SK-N-SH (cell line): ENCODE results near the gene SOX18. TPM values are rescaled to one million over a fixed set of nuclear protein-coding genes. Genes with fewer than 3 reads are reported as not detected.

Experiments
- CTCF ChIA-PET: fragments of 300-600, 350-600 bp; formaldehyde crosslinking; extraction: SDS; loops from one replicate; lab custom pipeline; 2021; lab: Yijun Ruan, JAX
- POLR2A ChIA-PET: fragments of 350-600 bp; sonication (Branson Sonifier 250); formaldehyde crosslinking; extraction: SDS; loops from one replicate; lab custom pipeline; 2020; ENCODE audit warnings: antibody characterized with exemption, inconsistent platforms; lab: Yijun Ruan, JAX
- DNase-seq: peaks from one replicate; pipeline ENCODE4 v3.0.0; 2012
- H2AFZ ChIP-seq: fragments of 200-600 bp; sonication (generic); 2 replicates; pipeline ENCODE4 v1.8.1; 2016; ENCODE audit warnings: antibody characterized with exemption, mild to moderate bottlenecking, low read depth
- H3F3A ChIP-seq: fragments of 200-600 bp; sonication (generic); replicated peaks from 2 replicates; pipeline ENCODE3; 2016; ENCODE audit warnings: antibody characterized with exemption, mild to moderate bottlenecking; ENCODE audit not compliant: insufficient read depth
- H3K27ac ChIP-seq, 2 experiments: fragments of 200-500 bp in 1 of 2; fragments of 200-600 bp in 1 of 2; sonication (Bioruptor generic) in 1 of 2; sonication (generic), shearing (Covaris generic) in 1 of 2; 2 replicates each; pipeline versions ENCODE4 v1.5.1 to v1.6.1; 2014 to 2016; ENCODE audit warnings: low read depth in 2 of 2, inconsistent platforms in 1 of 2, low read length in 1 of 2, mild to moderate bottlenecking in 1 of 2, mixed read lengths in 1 of 2
- H3K27me3 ChIP-seq: fragments of 200-600 bp; sonication (generic), shearing (Covaris generic); 2 replicates; pipeline ENCODE4 v1.6.1; 2016; ENCODE audit warnings: mixed run types; ENCODE audit not compliant: insufficient read depth
- H3K36me3 ChIP-seq, 2 experiments: fragments of 200-500 bp in 1 of 2; fragments of 200-600 bp in 1 of 2; sonication (Bioruptor generic) in 1 of 2; sonication (generic) in 1 of 2; replicated peaks in 1 of 2; 2 replicates each; pipeline versions ENCODE3 to v1.5.1; 2014 to 2016; ENCODE audit warnings: low read length in 1 of 2, mild to moderate bottlenecking in 1 of 2; ENCODE audit not compliant: insufficient read depth in 2 of 2, control insufficient read depth in 1 of 2
- H3K4me1 ChIP-seq, 2 experiments: fragments of 200-500 bp in 1 of 2; fragments of 200-600 bp in 1 of 2; sonication (Bioruptor generic) in 1 of 2; sonication (generic), shearing (Covaris generic) in 1 of 2; 2 replicates each; pipeline versions ENCODE4 v1.5.1 to v1.6.1; 2014 to 2016; ENCODE audit warnings: low read depth in 1 of 2, low read length in 1 of 2, mixed run types in 1 of 2; ENCODE audit not compliant: insufficient read depth in 2 of 2, control insufficient read depth in 1 of 2
- H3K4me2 ChIP-seq: fragments of 200-600 bp; sonication (generic), shearing (Covaris generic); 2 replicates; pipeline ENCODE4 v1.6.1; 2017; ENCODE audit warnings: mixed run types
- H3K4me3 ChIP-seq, 2 experiments: fragments of 200-500 bp in 1 of 2; fragments of 200-600 bp in 1 of 2; sonication (Bioruptor generic) in 1 of 2; sonication (generic), shearing (Covaris generic) in 1 of 2; 2 replicates each; pipeline versions ENCODE4 v1.5.1 to v1.8.1; 2014 to 2016; ENCODE audit warnings: low read depth in 2 of 2, inconsistent platforms in 1 of 2, low read length in 1 of 2, mild to moderate bottlenecking in 1 of 2, mixed read lengths in 1 of 2, moderate library complexity in 1 of 2
- H3K79me2 ChIP-seq: fragments of 200-600 bp; sonication (generic); 2 replicates; pipeline ENCODE4 v1.8.1; 2017; ENCODE audit warnings: mild to moderate bottlenecking; ENCODE audit not compliant: insufficient read depth
- H3K9ac ChIP-seq: fragments of 200-600 bp; sonication (generic); 2 replicates; pipeline ENCODE4 v1.6.1; 2017; ENCODE audit warnings: mixed run types
- H3K9me2 ChIP-seq: fragments of 200-600 bp; sonication (generic); 2 replicates; pipeline ENCODE4 v1.6.1; 2017; ENCODE audit warnings: mixed run types
- H3K9me3 ChIP-seq: fragments of 200-600 bp; sonication (generic); 2 replicates; pipeline ENCODE4 v1.6.1; 2017; ENCODE audit warnings: mixed run types, mild to moderate bottlenecking, moderate library complexity
- H4K20me1 ChIP-seq: fragments of 200-600 bp; sonication (generic); 2 replicates; pipeline ENCODE4 v1.6.1; 2017; ENCODE audit warnings: mild to moderate bottlenecking, mixed run types; ENCODE audit not compliant: insufficient read depth
- CHD2 ChIP-seq: fragments of 150-350 bp; IDR thresholded peaks from 2 replicates; pipeline ENCODE4 v1.6.1; 2018; ENCODE audit warnings: low read length; ENCODE audit not compliant: partially characterized antibody
- CTCF ChIP-seq: fragments of 200-600 bp; sonication (generic); IDR thresholded peaks from 2 replicates; pipeline ENCODE4 v1.6.1; 2017; ENCODE audit warnings: antibody characterized with exemption, mild to moderate bottlenecking, moderate library complexity
- ELF1 ChIP-seq: IDR thresholded peaks from 2 replicates; pipeline ENCODE4 v1.4.0; 2012
- EZH2phosphoT487 ChIP-seq: fragments of 200-600 bp; sonication (generic); IDR thresholded peaks from 2 replicates; pipeline ENCODE4 v1.6.1; 2017; ENCODE audit warnings: low read depth, mixed run types, mild to moderate bottlenecking, antibody characterized with exemption, moderate library complexity, borderline replicate concordance
- FOXJ3 ChIP-seq: sonication (generic); formaldehyde crosslinking; IDR thresholded peaks from 2 replicates; pipeline ENCODE4 v1.5.1; 2020; ENCODE audit warnings: mild to moderate bottlenecking, missing genetic modification reagents
- FOXM1 ChIP-seq: IDR thresholded peaks from 2 replicates; pipeline ENCODE4 v1.4.0; 2012; ENCODE audit warnings: low read depth, mild to moderate bottlenecking
- GATA2 ChIP-seq: sonication (generic); formaldehyde crosslinking; IDR thresholded peaks from 2 replicates; pipeline ENCODE4 v1.5.0; 2020; ENCODE audit warnings: mild to moderate bottlenecking, missing genetic modification reagents
- JUND ChIP-seq: IDR thresholded peaks from 2 replicates; pipeline ENCODE4 v1.4.0; 2012
- MEF2A ChIP-seq: IDR thresholded peaks from 2 replicates; pipeline ENCODE4 v1.4.0; 2012; ENCODE audit warnings: low read depth, borderline replicate concordance
- MXI1 ChIP-seq: IDR thresholded peaks from 2 replicates; pipeline ENCODE4 v1.6.1; 2012; ENCODE audit warnings: mild to moderate bottlenecking, low read depth, low read length, improper control_type of control experiment
- POLR2AphosphoS5 ChIP-seq: IDR thresholded peaks from 2 replicates; pipeline ENCODE4 v1.6.1; 2012; ENCODE audit warnings: low read depth, low read length
- RCOR1 ChIP-seq: fragments of 150-350 bp; IDR thresholded peaks from 2 replicates; pipeline ENCODE4 v1.6.1; 2017; ENCODE audit warnings: antibody characterized with exemption, low read length
- RFX5 ChIP-seq: IDR thresholded peaks from 2 replicates; pipeline ENCODE4 v1.6.1; 2012; ENCODE audit warnings: mild to moderate bottlenecking, improper control_type of control experiment, low read length
- RXRA ChIP-seq: IDR thresholded peaks from 2 replicates; pipeline ENCODE4 v1.4.0; 2012; ENCODE audit warnings: low read depth, mild to moderate bottlenecking, borderline replicate concordance
- SIN3A ChIP-seq: IDR thresholded peaks from 2 replicates; pipeline ENCODE4 v1.6.1; 2012; ENCODE audit warnings: low read depth, mild to moderate bottlenecking, low read length, moderate library complexity, borderline replicate concordance
- SMC3 ChIP-seq: IDR thresholded peaks from 2 replicates; pipeline ENCODE4 v1.6.1; 2012; ENCODE audit warnings: low read depth, low read length, improper control_type of control experiment
- TCF12 ChIP-seq: IDR thresholded peaks from 2 replicates; pipeline ENCODE4 v1.4.0; 2012
- WGBS: methylation state at CpG from one replicate; pipeline ENCODE4 v1.1.6; 2017; ENCODE audit warnings: low lambda C conversion rate; 5-methylcytosine and 5-hydroxymethylcytosine counted together
- polyA plus RNA-seq, 3 experiments: library from polyadenylated mRNA; depleted of rRNA; stranded (reverse); fragments of >200 nt; gene quantifications; 2 replicates each; pipeline ENCODE4 v1.2.3, GENCODE V29; 2012
- TF ChIP-seq, protein P1 (sequence below): IDR thresholded peaks from 2 replicates; pipeline ENCODE4 v1.4.0; 2012; ENCODE audit warnings: low read depth, borderline replicate concordance
- TF ChIP-seq, protein P2 (sequence below): IDR thresholded peaks from 2 replicates; pipeline ENCODE4 v1.4.0; 2012; ENCODE audit warnings: low read depth, borderline replicate concordance

The SOX18 gene
- polyA plus RNA-seq, 1 of the 3 experiments (the other 2 are of a cell fraction) = not detected

DNA sequence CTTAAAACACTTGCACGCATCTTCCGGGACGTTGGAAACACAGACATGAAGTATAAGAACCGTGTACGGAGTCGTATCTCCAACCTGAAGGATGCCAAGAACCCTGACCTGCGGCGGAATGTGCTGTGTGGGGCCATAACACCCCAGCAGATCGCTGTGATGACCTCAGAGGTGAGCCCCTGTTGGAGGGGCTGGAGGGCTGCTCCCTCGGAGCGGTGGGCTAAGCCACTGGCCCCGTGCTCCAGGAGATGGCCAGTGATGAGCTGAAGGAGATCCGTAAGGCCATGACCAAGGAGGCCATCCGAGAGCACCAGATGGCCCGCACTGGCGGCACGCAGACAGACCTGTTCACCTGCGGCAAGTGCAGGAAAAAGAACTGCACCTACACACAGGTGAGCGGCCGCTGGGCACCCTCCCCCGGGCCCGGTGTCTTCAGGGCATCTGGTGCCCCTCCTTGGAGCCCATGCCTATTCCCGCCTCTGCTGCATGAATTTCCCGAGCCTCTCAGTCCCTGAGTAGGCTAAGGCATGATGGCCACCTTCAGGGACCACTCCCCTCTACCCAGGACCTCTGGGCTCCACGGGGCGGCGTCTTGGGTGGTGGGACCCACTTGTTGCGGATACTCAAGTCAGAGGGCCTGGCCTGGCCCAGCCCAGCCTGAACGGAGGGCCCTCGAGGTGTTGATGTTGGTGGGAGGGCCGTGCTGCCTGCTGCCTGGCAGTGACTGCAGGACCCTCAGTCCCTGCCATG is 21.0 kb upstream of the SOX18 start:
- H3K27me3 ChIP-seq = no peaks in the 10 kb centered on the region
- POLR2A ChIA-PET = no interaction called here
- no peak overlapping the region for H3K27ac ChIP-seq
- CTCF ChIA-PET = interaction anchor here (0.6 to 2.9 kb wide), 16 partner anchors 9 to 195 kb away, joined by 3 to 21 read pairs (median 5); partner anchors contain the start of genes DNAJC5, LKAAEAR1, OPRL1 and RGS19
- H2AFZ ChIP-seq = no peak overlapping the region
- peaks cover 0 to 4% of the 10 kb centered on the region in 2 experiments; a peak in 1 of 4 replicates for H3K4me1 ChIP-seq
- H3K36me3 ChIP-seq = peaks cover 0 to 17% of the 10 kb centered on the region in 2 experiments
- no peak for TF ChIP-seq ELF1
- TF ChIP-seq, protein P1, sequence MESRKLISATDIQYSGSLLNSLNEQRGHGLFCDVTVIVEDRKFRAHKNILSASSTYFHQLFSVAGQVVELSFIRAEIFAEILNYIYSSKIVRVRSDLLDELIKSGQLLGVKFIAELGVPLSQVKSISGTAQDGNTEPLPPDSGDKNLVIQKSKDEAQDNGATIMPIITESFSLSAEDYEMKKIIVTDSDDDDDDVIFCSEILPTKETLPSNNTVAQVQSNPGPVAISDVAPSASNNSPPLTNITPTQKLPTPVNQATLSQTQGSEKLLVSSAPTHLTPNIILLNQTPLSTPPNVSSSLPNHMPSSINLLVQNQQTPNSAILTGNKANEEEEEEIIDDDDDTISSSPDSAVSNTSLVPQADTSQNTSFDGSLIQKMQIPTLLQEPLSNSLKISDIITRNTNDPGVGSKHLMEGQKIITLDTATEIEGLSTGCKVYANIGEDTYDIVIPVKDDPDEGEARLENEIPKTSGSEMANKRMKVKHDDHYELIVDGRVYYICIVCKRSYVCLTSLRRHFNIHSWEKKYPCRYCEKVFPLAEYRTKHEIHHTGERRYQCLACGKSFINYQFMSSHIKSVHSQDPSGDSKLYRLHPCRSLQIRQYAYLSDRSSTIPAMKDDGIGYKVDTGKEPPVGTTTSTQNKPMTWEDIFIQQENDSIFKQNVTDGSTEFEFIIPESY = no peak
- TF ChIP-seq FOXM1 = no peak
- no peak for TF ChIP-seq SMC3
- no peak for TF ChIP-seq EZH2phosphoT487
- TF ChIP-seq SIN3A = no peak
- TF ChIP-seq RXRA = no peak
- DNase-seq = no peak
- no peaks in the 10 kb centered on the region for H3K9me3 ChIP-seq
- no peaks in the 10 kb centered on the region for H3F3A ChIP-seq
- H4K20me1 ChIP-seq = no peaks in the 10 kb centered on the region
- no peak overlapping the region for H3K9ac ChIP-seq
- whole genome bisulfite sequencing = 95% methylated on average over 15 of the region's 31 CpGs
- no peaks in the 10 kb centered on the region for H3K79me2 ChIP-seq
- no peak overlapping the region; a peak in 1 of 4 replicates for H3K4me3 ChIP-seq
- H3K4me2 ChIP-seq = no peak overlapping the region
- H3K9me2 ChIP-seq = no peaks in the 10 kb centered on the region

DNA sequence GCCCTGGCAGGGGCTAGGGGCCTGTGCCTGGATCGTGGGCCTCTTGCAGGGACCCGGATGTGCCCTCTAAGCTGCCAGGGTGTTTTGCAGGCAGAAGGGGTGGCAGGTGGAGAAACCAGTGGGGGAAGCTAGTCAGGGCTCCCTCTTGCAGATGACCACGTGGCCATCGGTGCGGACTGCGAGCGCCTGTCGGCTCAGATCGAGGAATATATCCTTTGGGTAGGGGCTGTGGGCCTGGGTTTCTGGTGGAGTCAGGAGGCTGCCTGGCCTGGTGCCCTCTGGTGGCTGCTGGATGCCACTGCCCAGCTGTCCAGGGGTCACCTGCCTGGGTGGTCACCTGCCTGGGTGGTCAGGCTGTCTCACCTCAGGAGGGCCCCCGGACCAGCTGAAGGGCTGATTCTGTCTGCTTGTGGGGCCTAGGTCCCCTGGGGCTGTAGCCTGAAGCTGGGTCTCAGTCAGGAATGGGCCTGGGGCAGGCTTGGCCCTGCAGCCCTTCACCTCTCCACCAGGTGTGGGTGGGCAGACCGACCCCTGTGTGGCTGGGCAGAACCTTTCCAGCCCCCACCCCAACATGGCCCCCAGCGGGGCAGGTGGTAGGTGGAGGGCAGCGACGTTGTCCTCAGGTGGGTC is 20.3 kb upstream of the SOX18 start:
- no peaks in the 10 kb centered on the region for H3F3A ChIP-seq
- H3K27me3 ChIP-seq = no peaks in the 10 kb centered on the region
- H3K9me2 ChIP-seq = no peaks in the 10 kb centered on the region
- H3K27ac ChIP-seq = no peak overlapping the region
- peaks cover 0 to 4% of the 10 kb centered on the region in 2 experiments; a peak in 1 of 4 replicates for H3K4me1 ChIP-seq
- peaks cover 0 to 17% of the 10 kb centered on the region in 2 experiments for H3K36me3 ChIP-seq
- no peak overlapping the region; a peak in 1 of 4 replicates for H3K4me3 ChIP-seq
- no CpG with 5 or more reads among the region's 14 CpGs for WGBS
- DNase-seq = peak; percentile 89
- POLR2A ChIA-PET = no interaction called here
- no peaks in the 10 kb centered on the region for H3K79me2 ChIP-seq
- CTCF ChIA-PET = interaction anchor here (0.6 to 2.9 kb wide), 22 partner anchors 8 to 194 kb away, joined by 3 to 21 read pairs (median 4); partner anchors contain the start of genes DNAJC5, LKAAEAR1, OPRL1 and RGS19
- H3K9ac ChIP-seq = no peak overlapping the region
- H2AFZ ChIP-seq = no peak overlapping the region
- H3K9me3 ChIP-seq = no peaks in the 10 kb centered on the region
- H4K20me1 ChIP-seq = no peaks in the 10 kb centered on the region
- no peak overlapping the region for H3K4me2 ChIP-seq
- TF ChIP-seq, protein P2, sequence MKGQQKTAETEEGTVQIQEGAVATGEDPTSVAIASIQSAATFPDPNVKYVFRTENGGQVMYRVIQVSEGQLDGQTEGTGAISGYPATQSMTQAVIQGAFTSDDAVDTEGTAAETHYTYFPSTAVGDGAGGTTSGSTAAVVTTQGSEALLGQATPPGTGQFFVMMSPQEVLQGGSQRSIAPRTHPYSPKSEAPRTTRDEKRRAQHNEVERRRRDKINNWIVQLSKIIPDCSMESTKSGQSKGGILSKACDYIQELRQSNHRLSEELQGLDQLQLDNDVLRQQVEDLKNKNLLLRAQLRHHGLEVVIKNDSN = no peak
- no peak for TF ChIP-seq GATA2 (CRISPR knock-in tag)
- TF ChIP-seq MXI1 = no peak
- TF ChIP-seq JUND = no peak
- peak; percentile 43 for TF ChIP-seq SMC3
- peak; percentile 76 for TF ChIP-seq CTCF
- TF ChIP-seq RCOR1 = no peak
- TF ChIP-seq TCF12 = no peak
- no peak for TF ChIP-seq EZH2phosphoT487
- no peak for TF ChIP-seq POLR2AphosphoS5
- TF ChIP-seq RFX5 = no peak
- TF ChIP-seq FOXJ3 (CRISPR knock-in tag) = no peak
- TF ChIP-seq, protein P1 = no peak
- TF ChIP-seq MEF2A = no peak
- TF ChIP-seq ELF1 = no peak
- no peak for TF ChIP-seq RXRA
- no peak for TF ChIP-seq CHD2
- TF ChIP-seq SIN3A = no peak
